Measurements from ENCODE around the gene GRIA3.

The GRIA3 gene

GRCh38 chrX:123199338-123199737 is 15.3 kb downstream of the GRIA3 start:
- DNase-seq (ENCODE audit: low spot score): no peak

- DNase-seq (ENCODE audit: low spot score): no peak
Measured at GRCh38 chrX:123201720-123202119, 17.6 kb downstream of the GRIA3 start.

DNA sequence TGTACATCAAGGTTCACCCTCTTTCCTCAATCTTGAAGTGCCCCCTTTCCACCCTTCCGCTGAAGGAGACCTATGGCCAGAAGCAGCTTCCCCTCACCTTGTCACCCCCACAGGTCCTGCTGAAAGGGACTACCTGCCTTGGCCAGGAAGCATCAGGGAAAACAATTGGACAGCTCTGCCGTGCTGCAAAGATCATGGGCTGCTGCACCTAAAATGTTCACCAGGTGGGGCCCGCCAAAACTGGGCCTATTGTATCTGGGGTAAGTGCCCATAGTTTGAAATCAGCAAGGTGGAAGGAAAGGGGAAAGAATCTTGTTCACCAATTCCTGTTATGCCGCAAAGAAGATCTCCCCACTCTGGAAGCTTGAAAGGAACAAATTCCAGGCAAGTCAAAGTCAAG is 18.4 kb downstream of the GRIA3 start:
- no peak for DNase-seq (ENCODE audit: low spot score)

- no peak for DNase-seq (ENCODE audit: low spot score)
Measured at GRCh38 chrX:123203772-123204171, 19.7 kb downstream of the GRIA3 start.

DNA sequence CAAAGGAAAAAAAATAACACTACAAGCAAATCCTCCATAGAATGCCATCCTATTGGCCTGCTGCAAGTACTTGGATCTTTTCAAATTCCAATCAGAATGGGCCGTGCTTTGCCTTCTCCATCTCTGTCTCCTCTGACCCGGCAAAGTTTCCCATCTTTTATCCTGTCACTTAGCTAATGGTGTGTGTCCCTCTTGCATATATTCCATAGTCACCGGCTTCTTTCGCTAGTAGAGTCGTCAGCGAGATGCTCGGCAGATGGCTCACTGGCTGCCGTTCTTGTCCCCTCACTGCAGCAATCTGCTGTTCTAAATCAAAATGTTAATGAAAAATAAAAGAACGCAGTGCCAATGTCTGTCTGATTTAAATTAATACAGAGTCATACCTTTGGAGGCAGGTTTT is 22.1 kb downstream of the GRIA3 start:
- DNase-seq (ENCODE audit: low spot score): no peak

- no peak for DNase-seq (ENCODE audit: low spot score)
Measured at GRCh38 chrX:123210252-123210651, 26.2 kb downstream of the GRIA3 start.

DNA sequence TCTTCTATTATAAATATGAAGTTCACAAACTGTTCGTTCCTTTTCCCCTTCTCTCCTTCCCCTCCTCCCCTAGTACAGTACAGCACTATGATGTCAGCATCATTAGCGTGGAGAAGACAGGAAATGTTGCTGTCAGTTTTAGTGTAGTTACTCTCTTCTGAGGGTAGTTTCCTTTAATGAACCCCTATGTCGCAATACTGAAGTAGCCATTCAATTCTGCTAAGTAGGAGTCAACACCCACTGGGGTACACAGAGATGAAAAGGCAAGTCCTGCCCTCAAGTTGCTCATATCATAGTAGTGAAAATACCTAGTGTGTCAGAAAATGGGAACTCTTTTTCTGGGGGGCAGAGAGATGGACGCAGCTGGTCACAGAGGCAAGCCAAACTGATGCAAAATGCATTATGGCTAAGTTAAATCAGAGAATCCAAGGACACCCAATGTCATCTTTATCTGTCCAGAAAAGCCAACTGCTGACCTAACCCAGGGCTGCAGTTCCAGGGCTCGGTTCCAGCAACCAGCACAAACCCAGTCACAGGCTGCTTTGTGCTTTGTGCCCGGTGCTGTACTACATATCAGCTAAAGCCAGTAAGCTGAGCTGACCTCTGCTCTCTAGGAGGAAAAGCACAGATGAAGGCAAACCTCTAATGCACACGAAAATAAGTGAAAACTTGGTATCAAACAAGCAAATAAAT is 31.5 kb downstream of the GRIA3 start:
- no peak for DNase-seq (ENCODE audit: low spot score)

GRCh38 chrX:123217077-123217476 is 33.0 kb downstream of the GRIA3 start:
- no peak for DNase-seq (ENCODE audit: low spot score)

GRCh38 chrX:123217728-123218127 is 33.6 kb downstream of the GRIA3 start:
- no peak for DNase-seq (ENCODE audit: low spot score)

GRCh38 chrX:123219916-123220315 is 35.8 kb downstream of the GRIA3 start:
- DNase-seq (ENCODE audit: low spot score): no peak

- DNase-seq (ENCODE audit: low spot score): no peak
Measured at GRCh38 chrX:123222920-123223319, 38.8 kb downstream of the GRIA3 start.

DNA sequence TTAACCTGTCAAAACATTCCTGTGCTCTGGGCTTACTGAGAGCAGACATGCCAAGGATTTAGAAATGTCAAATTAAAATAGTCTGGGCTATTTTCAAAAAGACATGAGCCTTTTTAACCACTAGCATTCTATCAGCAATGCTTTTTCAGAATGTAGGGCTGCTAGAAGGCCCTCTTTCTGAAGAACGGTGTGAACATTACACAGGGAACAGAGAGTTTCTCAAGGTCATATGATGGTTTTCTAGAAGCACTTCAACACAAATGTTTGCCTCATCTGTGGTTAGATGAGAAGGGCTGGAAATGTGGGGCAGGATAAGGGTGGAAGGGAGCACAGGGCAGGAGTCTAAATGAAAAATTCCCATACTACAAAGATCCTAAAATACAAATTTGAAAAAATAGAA is 39.3 kb downstream of the GRIA3 start:
- no peak for DNase-seq (ENCODE audit: low spot score)

DNA sequence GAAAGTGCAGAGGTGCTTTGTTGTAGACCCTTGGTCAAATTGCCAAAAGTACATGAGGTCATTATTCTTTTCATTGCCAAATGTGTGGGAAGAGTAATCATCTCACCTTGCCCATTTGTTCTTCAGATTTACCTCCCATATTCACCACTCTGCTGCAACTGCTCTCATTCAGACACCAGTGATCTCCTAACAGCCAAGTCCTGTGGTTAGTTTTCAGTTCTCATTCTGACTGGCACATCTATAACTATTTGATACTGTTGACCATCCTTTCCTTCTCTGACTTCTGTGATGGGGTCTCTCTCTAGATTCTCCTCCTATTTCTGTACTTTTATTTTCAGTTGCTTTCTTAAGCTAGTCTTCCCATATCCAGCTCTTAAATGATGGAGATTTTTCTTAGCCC is 39.8 kb downstream of the GRIA3 start:
- DNase-seq (ENCODE audit: low spot score): no peak

DNA sequence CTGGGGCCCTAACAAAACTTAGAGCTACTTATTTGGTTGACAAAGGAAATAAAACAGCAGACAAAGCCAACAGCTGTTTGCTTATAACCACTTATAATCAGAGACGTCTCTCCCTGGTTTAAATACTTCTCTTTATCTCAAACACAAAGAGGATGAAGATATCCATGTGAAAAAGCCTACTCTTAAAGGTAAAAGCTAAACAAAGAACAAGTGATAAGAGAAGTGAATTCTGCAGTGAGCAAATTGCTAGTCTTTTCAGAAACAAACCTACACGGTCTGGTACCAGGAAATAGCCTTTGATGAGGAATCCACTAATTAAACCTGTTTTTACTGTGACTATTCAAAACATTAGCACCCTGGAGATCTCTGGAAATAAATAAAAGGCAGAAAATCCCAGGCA is 46.7 kb downstream of the GRIA3 start:
- DNase-seq (ENCODE audit: low spot score): no peak

GRCh38 chrX:123236859-123237258 is 52.8 kb downstream of the GRIA3 start:
- DNase-seq (ENCODE audit: low spot score): no peak

GRCh38 chrX:123237271-123237670 is 53.2 kb downstream of the GRIA3 start:
- DNase-seq (ENCODE audit: low spot score): no peak

- no peak for DNase-seq (ENCODE audit: low spot score)
Measured at GRCh38 chrX:123254457-123254856, 70.4 kb downstream of the GRIA3 start.

- no peak for DNase-seq (ENCODE audit: low spot score)
Measured at GRCh38 chrX:123256378-123256777, 72.3 kb downstream of the GRIA3 start.

GRCh38 chrX:123260920-123261418 is 76.9 kb downstream of the GRIA3 start:
- DNase-seq (ENCODE audit: low spot score): no peak

- no peak for DNase-seq (ENCODE audit: low spot score)
Measured at GRCh38 chrX:123263270-123263669, 79.2 kb downstream of the GRIA3 start.

DNA sequence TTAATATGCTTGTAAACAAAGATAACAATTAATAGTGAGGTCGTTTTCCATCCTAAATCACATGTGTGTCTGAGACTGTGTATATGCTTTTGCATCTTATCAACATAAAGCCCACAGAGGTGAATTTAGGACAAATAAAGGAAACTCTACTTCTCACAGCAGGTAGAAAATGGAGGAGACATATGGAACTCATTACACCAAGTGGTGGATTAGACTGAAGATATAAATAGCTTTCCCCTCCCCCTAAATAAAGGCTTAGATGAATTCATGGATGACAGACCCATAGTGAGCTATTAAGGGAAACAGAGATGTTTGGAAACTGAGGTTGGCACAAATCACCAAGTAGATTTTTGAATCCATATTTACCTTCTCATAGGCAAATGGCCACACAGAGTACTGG is 79.7 kb downstream of the GRIA3 start:
- DNase-seq (ENCODE audit: low spot score): no peak

- no peak for DNase-seq (ENCODE audit: low spot score)
Measured at GRCh38 chrX:123267220-123267619, 83.1 kb downstream of the GRIA3 start.

DNA sequence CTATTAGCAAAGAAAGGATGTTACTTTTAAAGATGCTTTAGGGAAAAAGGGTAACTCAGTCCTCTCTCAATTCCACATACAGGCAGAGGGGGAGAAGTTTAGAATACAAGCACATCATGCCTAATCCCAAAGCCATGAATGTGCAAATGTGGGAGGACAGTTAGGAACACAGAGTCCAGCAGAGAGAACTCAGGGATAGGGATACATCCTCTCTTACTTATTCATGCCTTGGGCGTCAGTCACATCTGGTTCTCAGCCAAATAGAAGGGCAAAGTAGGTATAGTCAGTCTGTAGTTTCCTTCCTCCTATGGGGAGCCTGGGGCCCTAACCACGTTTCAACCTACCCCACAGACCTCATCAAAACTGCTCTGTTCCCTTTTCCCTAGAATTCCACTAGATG is 87.8 kb downstream of the GRIA3 start:
- DNase-seq (ENCODE audit: low spot score): no peak

DNA sequence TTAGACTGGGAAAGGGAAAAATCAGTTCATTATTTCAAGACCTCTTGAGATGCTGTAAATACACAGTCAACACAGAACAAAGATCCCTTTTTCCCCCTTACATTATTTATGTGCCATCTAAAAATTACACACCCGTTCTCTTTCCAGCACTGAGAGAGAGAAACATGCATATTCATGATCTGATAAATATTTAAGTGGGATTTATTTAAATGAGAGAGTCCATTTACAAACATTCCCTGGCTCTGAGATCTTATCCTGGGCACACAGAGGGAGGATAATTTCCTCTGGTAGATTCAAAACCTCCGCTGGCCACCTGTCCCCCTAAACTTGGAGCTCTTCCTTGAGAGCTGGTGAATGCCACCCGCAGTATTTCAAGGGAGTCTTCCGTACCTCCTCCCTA is 88.6 kb downstream of the GRIA3 start:
- no peak for DNase-seq (ENCODE audit: low spot score)

All from CD4-positive, alpha-beta T cell treated with Interleukin-2 at 100 ng/mL for 4 hours (primary cell).